GM10847 (cell line): ENCODE data around the gene SETD4.

Experiments used
- POLR2A ChIP-seq: IDR thresholded peaks from 2 replicates; pipeline ENCODE4 v1.6.1; 2011; ENCODE audit not compliant: insufficient read length; ENCODE audit errors: extremely low read depth

The SETD4 gene

DNA sequence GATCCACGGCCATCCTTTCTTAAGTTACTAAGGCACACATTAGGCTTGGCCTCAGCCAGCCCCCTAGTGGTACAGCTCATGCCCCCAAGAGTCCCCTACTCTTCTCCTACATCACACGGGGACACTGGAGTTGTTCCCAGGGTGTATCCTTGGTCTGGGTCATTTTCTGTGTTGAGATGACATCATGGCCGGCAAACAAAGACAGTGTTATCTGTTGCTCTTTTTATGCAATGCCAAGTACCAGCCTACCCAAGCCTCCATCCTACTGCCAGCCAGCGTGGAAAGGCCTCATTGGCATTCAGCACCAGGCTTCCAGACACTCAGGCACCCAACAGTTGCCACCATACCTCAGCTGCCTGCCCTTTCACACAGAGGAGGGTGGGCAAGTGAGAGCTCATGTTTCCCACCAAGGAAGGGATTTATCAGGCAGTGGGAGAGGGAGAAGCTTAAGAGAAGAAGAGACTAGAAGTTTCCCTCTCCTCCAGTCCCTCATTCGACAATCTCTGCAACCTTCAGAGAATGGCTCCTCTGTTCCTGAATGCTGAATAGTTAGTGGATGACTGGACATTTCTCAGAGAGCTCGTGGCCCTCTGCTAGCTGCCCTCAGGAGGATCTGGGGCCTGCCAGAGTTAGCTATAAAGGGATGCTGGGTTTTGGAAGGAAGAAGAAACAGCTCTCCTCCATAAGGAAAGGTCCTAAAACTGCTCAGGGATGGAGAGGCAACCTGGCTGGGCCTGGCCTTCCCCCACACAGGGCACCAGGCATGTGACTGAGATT lies 27.2 kb upstream of the SETD4 start:
- no peak for TF ChIP-seq POLR2A

- no peak for TF ChIP-seq POLR2A
Measured at GRCh38 chr21:36082237-36082664, 21.9 kb upstream of the SETD4 start.

GRCh38 chr21:36080386-36080785 lies 20.1 kb upstream of the SETD4 start:
- TF ChIP-seq POLR2A: no peak

DNA sequence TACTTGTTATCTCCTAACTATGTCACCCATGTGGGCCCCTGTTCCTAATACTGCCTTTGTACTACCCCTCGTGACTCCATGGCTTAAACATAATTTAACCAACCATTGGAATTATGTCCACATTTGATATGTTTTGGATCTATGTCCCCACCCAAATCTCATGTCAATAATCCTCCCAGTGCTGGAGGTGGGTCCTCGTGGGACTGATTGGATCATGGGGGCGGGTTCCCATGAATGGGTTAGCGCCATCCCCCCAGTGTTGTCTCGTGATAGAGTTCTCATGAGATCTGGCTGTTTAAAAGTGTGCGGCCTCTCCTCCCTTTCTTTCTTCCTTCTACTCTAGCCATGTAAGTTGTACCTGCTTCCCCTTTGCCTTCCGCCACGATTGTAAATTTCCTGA lies 19.3 kb upstream of the SETD4 start:
- no peak for TF ChIP-seq POLR2A

DNA sequence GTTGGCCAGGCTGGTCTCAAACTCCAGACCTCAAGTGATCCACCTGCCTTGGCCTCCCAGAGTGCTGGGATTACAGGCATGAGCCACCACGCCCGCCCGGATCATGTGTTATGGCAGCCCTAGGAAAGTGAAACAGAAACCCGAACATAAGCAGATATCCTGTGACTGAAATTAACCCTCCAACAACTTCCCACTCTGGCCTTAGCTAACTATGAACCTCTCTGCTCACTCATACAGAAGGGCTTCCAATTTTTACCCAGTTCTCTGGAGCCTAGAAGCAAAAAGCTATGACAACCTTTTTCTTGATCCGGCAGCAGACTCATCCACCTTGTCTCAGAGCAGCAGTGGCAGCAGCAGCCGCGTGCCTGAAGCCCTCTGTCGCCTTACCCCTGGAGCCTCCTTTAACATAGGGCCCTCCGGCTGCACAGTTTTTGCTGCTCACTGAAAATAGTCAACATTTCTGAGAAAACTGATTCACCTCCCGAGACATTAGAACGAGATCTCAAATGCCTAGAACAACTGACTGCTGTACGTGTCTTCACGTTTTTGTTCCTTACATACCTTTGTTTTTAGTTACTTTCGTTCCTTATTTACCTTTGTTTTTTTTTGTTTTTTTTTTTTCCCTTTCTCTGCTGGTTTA lies 18.8 kb upstream of the SETD4 start:
- no peak for TF ChIP-seq POLR2A

GRCh38 chr21:36077758-36078157 lies 17.4 kb upstream of the SETD4 start:
- TF ChIP-seq POLR2A: no peak

GRCh38 chr21:36076878-36077655 lies 16.7 kb upstream of the SETD4 start:
- TF ChIP-seq POLR2A: no peak

DNA sequence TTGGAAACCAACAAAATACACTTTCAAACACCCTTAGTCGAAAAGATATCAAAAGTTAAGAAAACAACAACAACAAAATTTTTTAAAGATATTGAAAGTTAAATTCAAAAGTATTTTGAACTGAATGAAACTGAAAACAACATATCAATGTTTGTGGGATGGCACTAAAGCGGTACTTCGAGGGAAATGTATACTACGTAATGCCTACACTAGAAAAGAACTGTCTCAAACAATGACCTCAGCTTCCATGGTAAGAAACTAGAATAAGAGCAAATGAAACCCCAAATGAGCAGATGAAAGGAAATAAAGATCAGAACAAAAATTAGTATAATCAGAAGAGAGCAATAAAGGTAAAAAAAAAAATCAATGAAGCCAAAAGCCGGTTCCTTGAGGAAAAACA lies 15.6 kb upstream of the SETD4 start:
- TF ChIP-seq POLR2A: no peak

DNA sequence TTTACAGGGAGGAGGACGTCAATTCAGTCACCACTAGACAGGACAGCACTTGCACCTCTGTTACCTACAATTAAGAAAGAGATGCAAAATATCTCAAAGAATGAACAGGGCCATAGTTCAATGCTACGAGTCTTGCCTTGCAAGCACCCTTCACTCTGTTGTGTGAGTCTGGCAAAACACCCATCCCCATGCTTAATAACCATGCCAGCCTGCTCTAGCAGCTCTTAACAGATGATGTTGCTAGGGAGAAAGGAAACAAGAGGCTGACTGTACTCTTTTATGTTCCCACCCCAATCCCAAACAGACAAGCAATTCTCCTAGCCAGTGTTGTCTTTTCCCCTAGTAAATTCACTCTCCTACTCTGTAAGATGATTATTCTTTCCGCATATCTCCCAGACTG lies 14.8 kb upstream of the SETD4 start:
- TF ChIP-seq POLR2A: no peak

GRCh38 chr21:36073181-36073580 lies 12.9 kb upstream of the SETD4 start:
- no peak for TF ChIP-seq POLR2A

DNA sequence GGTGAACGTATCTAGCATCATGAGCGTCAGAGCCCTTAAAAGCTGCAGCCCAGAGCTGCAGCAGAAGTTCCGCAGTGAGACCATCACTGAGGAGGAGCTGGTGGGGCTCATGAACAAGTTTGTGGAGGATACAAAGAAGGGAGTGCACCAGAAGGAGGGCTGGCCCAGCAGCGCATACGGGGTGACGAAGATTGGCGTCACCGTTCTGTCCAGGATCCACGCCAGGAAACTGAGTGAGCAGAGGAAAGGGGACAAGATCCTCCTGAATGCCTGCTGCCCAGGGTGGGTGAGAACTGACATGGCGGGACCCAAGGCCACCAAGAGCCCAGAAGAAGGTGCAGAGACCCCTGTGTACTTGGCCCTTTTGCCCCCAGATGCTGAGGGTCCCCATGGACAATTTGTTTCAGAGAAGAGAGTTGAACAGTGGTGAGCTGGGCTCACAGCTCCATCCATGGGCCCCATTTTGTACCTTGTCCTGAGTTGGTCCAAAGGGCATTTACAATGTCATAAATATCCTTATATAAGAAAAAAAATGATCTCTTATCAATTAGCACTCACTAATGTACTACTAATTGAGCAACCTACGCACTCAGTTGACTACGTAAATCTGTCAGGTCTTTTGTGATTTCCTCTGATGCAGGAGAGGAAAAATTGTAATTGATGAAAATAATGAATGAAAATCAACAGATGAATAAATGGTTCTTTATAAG lies 12.3 kb upstream of the SETD4 start:
- no peak for TF ChIP-seq POLR2A

- no peak for TF ChIP-seq POLR2A
Measured at GRCh38 chr21:36070999-36071398, 10.7 kb upstream of the SETD4 start.

- TF ChIP-seq POLR2A: peak; percentile 62
Measured at GRCh38 chr21:36069713-36070583, 9.6 kb upstream of the SETD4 start, which contains the start of gene CBR1. TSS of gene CBR1 (plus strand) at chr21:36070024. CDS start at chr21:36070116, 92 bp downstream.

GRCh38 chr21:36068748-36069398 lies 8.5 kb upstream of the SETD4 start:
- TF ChIP-seq POLR2A: no peak
